Measurements from ENCODE around the gene CFAP410.

Gene CFAP410

GRCh38 chr21:44317871-44318270 is 21.3 kb downstream of the CFAP410 start:
- TF ChIP-seq CTCF (IDR thresholded peaks at IDR 0.05; ENCODE audit: extremely low read depth, insufficient read depth, missing control alignments): no peak
- DNase-seq (ENCODE audit: low spot score): no peak
- in situ Hi-C loops (cut with MboI; ENCODE audit: low pct_unique_long_range_greater_than_20kb, low sequenced_read_pairs, unreplicated experiment): no loop called here

- TF ChIP-seq CTCF (IDR thresholded peaks at IDR 0.05; ENCODE audit: extremely low read depth, insufficient read depth, missing control alignments): no peak
- DNase-seq (ENCODE audit: low spot score): no peak
- in situ Hi-C loops (cut with MboI; ENCODE audit: low pct_unique_long_range_greater_than_20kb, low sequenced_read_pairs, unreplicated experiment): no loop called here
Measured at GRCh38 chr21:44317241-44317782, 21.9 kb downstream of the CFAP410 start.

- no peak for TF ChIP-seq CTCF (IDR thresholded peaks at IDR 0.05; ENCODE audit: extremely low read depth, insufficient read depth, missing control alignments)
- in situ Hi-C loops (cut with MboI; ENCODE audit: low pct_unique_long_range_greater_than_20kb, low sequenced_read_pairs, unreplicated experiment): no loop called here
- DNase-seq (ENCODE audit: low spot score): no peak
Measured at GRCh38 chr21:44316277-44316900, 22.8 kb downstream of the CFAP410 start.

GRCh38 chr21:44315691-44316203 is 23.4 kb downstream of the CFAP410 start:
- no peak for TF ChIP-seq CTCF (IDR thresholded peaks at IDR 0.05; ENCODE audit: extremely low read depth, insufficient read depth, missing control alignments)
- in situ Hi-C loops (cut with MboI; ENCODE audit: low pct_unique_long_range_greater_than_20kb, low sequenced_read_pairs, unreplicated experiment): no loop called here
- no peak for DNase-seq (ENCODE audit: low spot score)

GRCh38 chr21:44314561-44314960 is 24.6 kb downstream of the CFAP410 start:
- in situ Hi-C loops (cut with MboI; ENCODE audit: low pct_unique_long_range_greater_than_20kb, low sequenced_read_pairs, unreplicated experiment): no loop called here
- TF ChIP-seq CTCF (IDR thresholded peaks at IDR 0.05; ENCODE audit: extremely low read depth, insufficient read depth, missing control alignments): no peak
- DNase-seq (ENCODE audit: low spot score): no peak

GRCh38 chr21:44314128-44314527 is 25.1 kb downstream of the CFAP410 start:
- in situ Hi-C loops (cut with MboI; ENCODE audit: low pct_unique_long_range_greater_than_20kb, low sequenced_read_pairs, unreplicated experiment): no loop called here
- TF ChIP-seq CTCF (IDR thresholded peaks at IDR 0.05; ENCODE audit: extremely low read depth, insufficient read depth, missing control alignments): no peak
- DNase-seq (ENCODE audit: low spot score): no peak

Data from GM13977 (cell line).